Gastroesophageal sphincter (tissue), 3 donors: Measurements from ENCODE around the gene AP1S2.

Source experiments
- CTCF ChIP-seq, 4 experiments: fragments of 200-600 bp in 2 of 4; fragments of 450-650 bp in 2 of 4; sonication (generic) in 1 of 4; IDR thresholded peaks; one replicate each; pipeline ENCODE4 v1.5.1; 2017 to 2019; ENCODE audit warnings: antibody characterized with exemption in 4 of 4, mild to moderate bottlenecking in 2 of 4, moderate library complexity in 2 of 4
- POLR2AphosphoS5 ChIP-seq: sonication (generic); formaldehyde crosslinking; IDR thresholded peaks from one replicate; pipeline ENCODE4 v1.6.1; 2017; ENCODE audit warnings: antibody characterized with exemption

GRCh38 chrX:15825936-15826335 lies 28.7 kb downstream of the AP1S2 start:
- TF ChIP-seq CTCF (IDR thresholded peaks at IDR 0.05), result no peak
- TF ChIP-seq POLR2AphosphoS5, result no peak
